HCT116 (cell line): Measurements from ENCODE around the gene MCEMP1.

ENCODE experiments used
- CEBPB ChIP-seq: IDR thresholded peaks from 2 replicates; pipeline ENCODE4 v1.6.1; 2012; ENCODE audit warnings: low read depth
- CTCF ChIP-seq, 3 experiments: fragments of 200-600 bp in 1 of 3; sonication (generic) in 1 of 3; IDR thresholded peaks in 2 of 3; conservative IDR thresholded peaks in 1 of 3; 2 replicates each; pipeline ENCODE4 v1.5.1; 2012 to 2017; ENCODE audit warnings: low read depth in 2 of 3, low read length in 2 of 3, antibody characterized with exemption in 1 of 3, borderline replicate concordance in 1 of 3, control low read depth in 1 of 3, mild to moderate bottlenecking in 1 of 3, mixed read lengths in 1 of 3, mixed run types in 1 of 3, moderate library complexity in 1 of 3; ENCODE audit not compliant: insufficient read depth in 1 of 3
- EZH2 ChIP-seq: fragments of 200-600 bp; sonication (generic); IDR thresholded peaks from 2 replicates; pipeline ENCODE4 v1.6.1; 2017; ENCODE audit warnings: antibody characterized with exemption, mixed run types
- EZH2phosphoT487 ChIP-seq: fragments of 200-600 bp; IDR thresholded peaks from 2 replicates; pipeline ENCODE4 v1.6.1; 2018; ENCODE audit warnings: antibody characterized with exemption, borderline replicate concordance
- JUND ChIP-seq: IDR thresholded peaks from 2 replicates; pipeline ENCODE4 v1.6.1; 2012
- MAX ChIP-seq: IDR thresholded peaks from 2 replicates; pipeline ENCODE4 v1.6.1; 2012
- POLR2A ChIP-seq: IDR thresholded peaks from 2 replicates; pipeline ENCODE4 v1.7.0; 2011; ENCODE audit warnings: borderline replicate concordance; ENCODE audit not compliant: insufficient read depth, insufficient read length; ENCODE audit errors: extremely low read depth
- POLR2AphosphoS5 ChIP-seq: IDR thresholded peaks from 2 replicates; pipeline ENCODE4 v1.6.1; 2011; ENCODE audit warnings: mild to moderate bottlenecking, low read depth, low read length, moderate library complexity
- YY1 ChIP-seq: IDR thresholded peaks from 2 replicates; pipeline ENCODE4 v1.6.1; 2011; ENCODE audit warnings: low read length, low read depth, moderate library complexity, mild to moderate bottlenecking; ENCODE audit not compliant: insufficient replicate concordance; ENCODE audit errors: extremely low read depth
- ZFX ChIP-seq: fragments of 450-650 bp; IDR thresholded peaks from 2 replicates; pipeline ENCODE4 v1.6.1; 2017
- TF ChIP-seq, protein P1 (sequence below): IDR thresholded peaks from 2 replicates; pipeline ENCODE4 v1.6.1; 2011; ENCODE audit warnings: mild to moderate bottlenecking, low read length, moderate library complexity; ENCODE audit not compliant: insufficient replicate concordance; ENCODE audit errors: extremely low read depth
- TF ChIP-seq, protein P2 (sequence below): IDR thresholded peaks from 2 replicates; pipeline ENCODE4 v1.6.1; 2012

DNA sequence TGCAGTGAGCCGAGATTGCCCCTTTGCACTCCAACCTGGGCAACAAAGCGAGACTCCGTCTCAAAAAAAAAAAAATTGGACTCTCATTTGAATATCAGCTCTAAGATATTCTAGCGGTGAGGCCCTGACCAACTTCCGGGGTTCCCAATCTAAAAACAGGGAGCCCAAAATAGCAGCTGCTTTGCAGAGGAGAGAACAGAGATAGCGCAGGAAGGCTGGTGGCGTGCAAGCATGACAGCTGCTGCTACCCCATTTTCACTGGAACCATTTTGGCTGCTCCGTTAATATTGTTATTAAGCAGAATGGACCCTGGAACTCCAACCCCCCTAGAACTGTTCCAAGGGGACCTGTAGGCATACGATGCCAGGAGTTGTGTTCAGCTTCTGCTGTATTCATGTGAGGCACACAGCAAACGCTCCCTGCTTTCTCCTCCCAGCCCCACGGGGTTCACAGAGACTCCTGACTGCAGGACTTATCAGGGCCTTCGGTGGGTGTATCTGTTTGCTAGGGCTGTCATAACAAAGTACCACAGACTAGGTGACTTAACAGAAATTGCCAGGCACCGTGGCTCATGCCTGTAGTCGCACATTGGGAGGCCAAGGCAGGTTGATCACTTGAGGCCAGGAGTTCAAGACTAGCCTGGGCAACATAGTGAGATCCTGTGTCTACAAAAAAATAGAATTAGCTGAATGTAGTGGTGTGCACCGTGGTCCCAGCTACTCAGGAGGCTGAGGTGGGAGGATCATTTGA lies 28.4 kb upstream of the MCEMP1 start:
- no peak for TF ChIP-seq ZFX
- TF ChIP-seq EZH2 = no peak
- no peak for TF ChIP-seq MAX
- TF ChIP-seq CTCF (IDR thresholded peaks at IDR 0.05 in 2 of 3, conservative IDR thresholded peaks at IDR 0.05 in 1 of 3; ENCODE audit: borderline replicate concordance in 1 of 3, insufficient read depth in 1 of 3, low read depth in 2 of 3, low read length in 2 of 3) = no peak
- no peak for TF ChIP-seq CEBPB
- no peak for TF ChIP-seq POLR2A
- TF ChIP-seq, protein P1, sequence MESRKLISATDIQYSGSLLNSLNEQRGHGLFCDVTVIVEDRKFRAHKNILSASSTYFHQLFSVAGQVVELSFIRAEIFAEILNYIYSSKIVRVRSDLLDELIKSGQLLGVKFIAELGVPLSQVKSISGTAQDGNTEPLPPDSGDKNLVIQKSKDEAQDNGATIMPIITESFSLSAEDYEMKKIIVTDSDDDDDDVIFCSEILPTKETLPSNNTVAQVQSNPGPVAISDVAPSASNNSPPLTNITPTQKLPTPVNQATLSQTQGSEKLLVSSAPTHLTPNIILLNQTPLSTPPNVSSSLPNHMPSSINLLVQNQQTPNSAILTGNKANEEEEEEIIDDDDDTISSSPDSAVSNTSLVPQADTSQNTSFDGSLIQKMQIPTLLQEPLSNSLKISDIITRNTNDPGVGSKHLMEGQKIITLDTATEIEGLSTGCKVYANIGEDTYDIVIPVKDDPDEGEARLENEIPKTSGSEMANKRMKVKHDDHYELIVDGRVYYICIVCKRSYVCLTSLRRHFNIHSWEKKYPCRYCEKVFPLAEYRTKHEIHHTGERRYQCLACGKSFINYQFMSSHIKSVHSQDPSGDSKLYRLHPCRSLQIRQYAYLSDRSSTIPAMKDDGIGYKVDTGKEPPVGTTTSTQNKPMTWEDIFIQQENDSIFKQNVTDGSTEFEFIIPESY = no peak
- TF ChIP-seq YY1 = no peak
- TF ChIP-seq POLR2AphosphoS5 = no peak
- no peak for TF ChIP-seq JUND
- no peak for TF ChIP-seq EZH2phosphoT487
- TF ChIP-seq, protein P2, sequence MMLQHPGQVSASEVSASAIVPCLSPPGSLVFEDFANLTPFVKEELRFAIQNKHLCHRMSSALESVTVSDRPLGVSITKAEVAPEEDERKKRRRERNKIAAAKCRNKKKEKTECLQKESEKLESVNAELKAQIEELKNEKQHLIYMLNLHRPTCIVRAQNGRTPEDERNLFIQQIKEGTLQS = no peak
